Thoracic aorta (tissue), 2 donors: Measurements from ENCODE around the gene GMIP. TPM values are rescaled to one million over a fixed set of nuclear protein-coding genes. Genes with fewer than 3 reads are reported as not detected.

Experiments used
- ATAC-seq: fragments of 150-250 bp; one replicate; pipeline ENCODE4 v1.8.0; 2017; ENCODE audit warnings: low read depth; ENCODE audit not compliant: insufficient number of reproducible peaks, low FRiP score
- DNase-seq: peaks from one replicate; pipeline ENCODE4 v3.0.0-alpha.2; 2020; ENCODE audit warnings: low spot score
- H3K27ac ChIP-seq, 2 donors: fragments of 200-600 bp; sonication (generic); 1 replicate in 1 of 2; 2 replicates in 1 of 2; pipeline ENCODE4 v1.5.1; 2016; ENCODE audit warnings: mild to moderate bottlenecking in 2 of 2, moderate library complexity in 2 of 2
- H3K27me3 ChIP-seq: fragments of 200-600 bp; sonication (generic); replicated peaks from 2 replicates; pipeline ENCODE4 v1.6.0; 2016; ENCODE audit warnings: mild to moderate bottlenecking; ENCODE audit not compliant: insufficient read depth
- H3K36me3 ChIP-seq: fragments of 200-600 bp; sonication (generic); one replicate; pipeline ENCODE4 v1.5.1; 2016
- H3K4me1 ChIP-seq, 2 donors: fragments of 200-600 bp; sonication (generic); 1 replicate in 1 of 2; 2 replicates in 1 of 2; pipeline versions ENCODE4 v1.5.1 to v1.6.0; 2016; ENCODE audit warnings: low read depth in 2 of 2, mild to moderate bottlenecking in 1 of 2; ENCODE audit not compliant: control insufficient read depth in 1 of 2
- H3K4me3 ChIP-seq: fragments of 200-600 bp; sonication (generic); 2 replicates; pipeline ENCODE4 v1.5.1; 2016; ENCODE audit warnings: mild to moderate bottlenecking
- H3K9me3 ChIP-seq: fragments of 200-600 bp; sonication (generic); 2 replicates; pipeline ENCODE4 v1.5.1; 2016
- total RNA-seq, 2 donors: library from RNA; depleted of rRNA; stranded (reverse); fragments of >200 nt; gene quantifications; one replicate each; pipeline versions ENCODE4 v1.1.0 to v1.2.3, GENCODE V29; 2016
- TF ChIP-seq, protein P1 (sequence below): fragments of 200-600 bp; sonication (generic); IDR thresholded peaks from one replicate; pipeline ENCODE4 v1.5.1; 2019; ENCODE audit warnings: antibody characterized with exemption

Gene GMIP
- total RNA-seq, 2 donors from 2014 or later, result 12.5 to 13.1 TPM

DNA sequence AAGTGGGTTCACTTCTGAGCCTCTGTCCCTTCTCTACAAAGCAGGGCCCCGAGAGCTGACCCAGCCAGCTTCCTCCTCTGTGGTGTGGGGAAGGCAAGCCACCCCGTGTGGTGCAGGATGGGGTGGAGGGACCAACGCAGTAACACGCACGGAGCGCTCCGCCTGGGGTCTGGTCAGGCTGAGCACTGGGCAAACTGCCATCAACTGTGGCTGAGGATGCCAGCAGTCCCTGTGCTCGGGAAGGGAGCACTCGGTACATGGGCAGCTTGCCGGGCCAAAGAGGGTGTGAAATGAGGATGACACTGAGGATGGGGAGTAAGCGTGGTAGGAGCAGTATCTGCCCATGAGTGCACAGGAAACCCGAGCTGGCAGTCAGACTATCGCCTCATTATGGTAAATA, 7.6 kb upstream of the GMIP start:
- Histone ChIP-seq H3K4me3 (no peak overlapping the region), H3K36me3 (peaks cover 87% of the 10 kb centered on the region), H3K9me3 (no peaks in the 10 kb centered on the region), H3K4me1 (no peaks in the 10 kb centered on the region), H3K27ac (no peak overlapping the region), H3K27me3 (no peaks in the 10 kb centered on the region)
- TF ChIP-seq, protein P1, sequence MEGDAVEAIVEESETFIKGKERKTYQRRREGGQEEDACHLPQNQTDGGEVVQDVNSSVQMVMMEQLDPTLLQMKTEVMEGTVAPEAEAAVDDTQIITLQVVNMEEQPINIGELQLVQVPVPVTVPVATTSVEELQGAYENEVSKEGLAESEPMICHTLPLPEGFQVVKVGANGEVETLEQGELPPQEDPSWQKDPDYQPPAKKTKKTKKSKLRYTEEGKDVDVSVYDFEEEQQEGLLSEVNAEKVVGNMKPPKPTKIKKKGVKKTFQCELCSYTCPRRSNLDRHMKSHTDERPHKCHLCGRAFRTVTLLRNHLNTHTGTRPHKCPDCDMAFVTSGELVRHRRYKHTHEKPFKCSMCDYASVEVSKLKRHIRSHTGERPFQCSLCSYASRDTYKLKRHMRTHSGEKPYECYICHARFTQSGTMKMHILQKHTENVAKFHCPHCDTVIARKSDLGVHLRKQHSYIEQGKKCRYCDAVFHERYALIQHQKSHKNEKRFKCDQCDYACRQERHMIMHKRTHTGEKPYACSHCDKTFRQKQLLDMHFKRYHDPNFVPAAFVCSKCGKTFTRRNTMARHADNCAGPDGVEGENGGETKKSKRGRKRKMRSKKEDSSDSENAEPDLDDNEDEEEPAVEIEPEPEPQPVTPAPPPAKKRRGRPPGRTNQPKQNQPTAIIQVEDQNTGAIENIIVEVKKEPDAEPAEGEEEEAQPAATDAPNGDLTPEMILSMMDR, result no peak
- DNase-seq, result no peak
- ATAC-seq, result no peak

DNA sequence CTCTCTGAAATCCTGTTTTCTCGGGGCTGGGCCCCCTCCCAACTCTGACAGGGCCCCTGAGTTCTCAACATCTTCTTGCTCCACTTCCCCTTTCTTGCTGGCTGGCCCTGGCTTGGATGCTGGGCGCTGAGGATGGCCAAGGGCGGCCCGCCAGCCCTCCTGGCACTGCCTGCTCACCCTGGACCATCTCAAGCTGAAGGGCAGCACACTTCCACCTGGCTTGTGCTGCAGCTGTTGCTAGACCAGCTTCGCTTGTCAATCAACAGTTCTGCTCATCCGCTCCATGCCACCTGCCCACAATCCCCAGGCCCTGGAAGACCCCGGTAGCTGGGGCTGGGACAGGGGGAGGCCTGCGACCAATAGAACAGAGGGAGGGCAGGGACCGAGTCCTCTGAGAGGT, 6.9 kb upstream of the GMIP start:
- DNase-seq, result no peak
- Histone ChIP-seq H3K4me1 (no peaks in the 10 kb centered on the region), H3K27ac (no peak overlapping the region), H3K36me3 (peaks cover 83% of the 10 kb centered on the region), H3K4me3 (no peak overlapping the region), H3K27me3 (no peaks in the 10 kb centered on the region), H3K9me3 (no peaks in the 10 kb centered on the region)
- TF ChIP-seq, protein P1, result no peak
- no peak for ATAC-seq

DNA sequence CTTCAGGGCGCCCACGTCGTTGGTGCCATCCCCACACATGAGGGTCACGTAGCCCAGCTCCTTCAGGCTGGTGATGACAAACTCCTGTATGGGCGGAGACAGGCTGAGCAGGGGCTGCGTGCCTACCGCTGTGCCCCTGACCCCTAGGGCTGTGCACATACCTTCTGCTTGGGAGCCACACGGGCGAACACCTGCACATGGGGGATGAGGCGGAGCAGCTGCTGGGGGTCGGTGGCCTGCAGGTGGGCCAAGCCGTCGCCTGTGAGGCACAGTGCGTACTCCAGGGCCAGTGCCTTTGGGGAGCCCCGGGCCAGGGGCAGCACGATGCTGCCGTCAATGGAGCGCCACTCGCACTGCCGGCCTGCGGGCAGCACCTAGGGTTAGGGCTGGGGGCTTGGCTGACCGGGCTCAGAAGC, 6.1 kb upstream of the GMIP start:
- H3K36me3 ChIP-seq, result peaks cover 76% of the 10 kb centered on the region
- no peak overlapping the region for H3K4me3 ChIP-seq
- DNase-seq (no peak), ATAC-seq (no peak)
- TF ChIP-seq, protein P1, result no peak
- no peaks in the 10 kb centered on the region for H3K27me3 ChIP-seq
- H3K9me3 ChIP-seq, result no peaks in the 10 kb centered on the region
- no peak overlapping the region for H3K27ac ChIP-seq
- no peaks in the 10 kb centered on the region for H3K4me1 ChIP-seq

DNA sequence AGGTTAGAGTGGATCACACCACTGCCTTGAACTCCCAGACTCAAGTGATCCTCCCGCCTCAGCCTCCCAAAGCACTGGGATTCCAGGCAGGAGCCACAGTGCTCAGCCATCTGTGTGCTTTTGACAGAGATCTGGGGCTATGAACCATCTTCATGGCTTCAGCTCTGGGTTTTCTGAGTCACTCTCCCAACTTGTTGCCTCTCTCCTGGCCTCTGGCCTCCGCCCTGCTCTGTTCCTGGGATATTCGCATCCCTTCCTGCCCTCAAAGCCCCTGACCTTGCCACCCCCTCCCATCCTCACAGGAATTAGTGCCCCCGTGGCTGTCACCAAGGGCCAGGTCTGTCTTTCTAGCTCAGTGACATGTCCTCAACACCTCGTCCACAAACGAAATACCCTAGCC, 5.7 kb upstream of the GMIP start:
- Histone ChIP-seq H3K36me3 (peaks cover 71% of the 10 kb centered on the region), H3K27me3 (no peaks in the 10 kb centered on the region), H3K27ac (no peak overlapping the region), H3K9me3 (no peaks in the 10 kb centered on the region), H3K4me3 (no peak overlapping the region), H3K4me1 (no peaks in the 10 kb centered on the region)
- ATAC-seq (no peak), DNase-seq (no peak)
- TF ChIP-seq, protein P1, result no peak

DNA sequence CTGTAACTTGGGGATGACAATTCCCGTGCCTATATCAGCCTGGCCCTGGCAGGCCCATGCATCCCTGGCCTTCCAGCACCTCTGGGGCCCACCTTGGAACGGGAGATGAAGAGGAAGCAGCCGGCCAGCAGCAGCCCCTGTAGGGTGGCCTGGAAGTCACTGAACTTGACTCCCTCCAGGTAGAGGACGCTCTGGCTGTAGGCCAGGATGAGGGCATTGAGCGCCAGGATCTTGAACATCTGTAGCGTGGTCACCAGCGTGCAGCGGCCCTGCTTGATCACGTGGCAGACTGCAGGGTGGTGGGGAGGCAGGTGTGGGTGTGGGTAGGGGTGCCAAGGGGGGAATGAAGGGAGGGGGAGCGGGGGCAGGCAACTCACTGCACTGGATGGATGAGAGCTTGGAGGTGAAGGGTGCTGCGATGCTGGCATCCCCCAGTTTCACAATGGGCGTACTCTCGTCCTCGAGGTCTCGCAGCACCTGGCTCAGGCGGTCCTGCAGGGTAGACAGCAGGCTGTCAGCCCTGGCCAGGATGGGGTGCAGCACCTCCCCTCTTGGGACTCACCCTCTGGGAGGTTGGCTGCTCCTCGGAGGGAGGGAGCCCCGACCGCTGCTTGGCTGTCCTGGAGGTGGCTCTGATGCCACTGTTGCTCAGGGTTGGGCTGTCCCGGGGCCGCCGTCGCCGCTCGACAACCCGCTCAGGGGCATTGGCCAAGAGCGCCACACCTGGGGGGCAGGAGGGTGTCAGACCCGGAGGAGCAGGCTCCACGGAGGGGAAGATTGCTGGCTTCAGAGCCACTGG, 3.8 kb upstream of the GMIP start:
- H3K36me3 ChIP-seq, result peaks cover 53% of the 10 kb centered on the region
- TF ChIP-seq, protein P1, result no peak
- no peak for ATAC-seq
- H3K27me3 ChIP-seq, result no peaks in the 10 kb centered on the region
- DNase-seq, result no peak
- H3K4me1 ChIP-seq, result peaks cover 0 to 6% of the 10 kb centered on the region in 2 donors
- H3K9me3 ChIP-seq, result no peaks in the 10 kb centered on the region
- H3K27ac ChIP-seq, result no peak overlapping the region
- H3K4me3 ChIP-seq, result no peak overlapping the region
